Measurements from ENCODE around the gene DCLRE1A.

The DCLRE1A gene

DNA sequence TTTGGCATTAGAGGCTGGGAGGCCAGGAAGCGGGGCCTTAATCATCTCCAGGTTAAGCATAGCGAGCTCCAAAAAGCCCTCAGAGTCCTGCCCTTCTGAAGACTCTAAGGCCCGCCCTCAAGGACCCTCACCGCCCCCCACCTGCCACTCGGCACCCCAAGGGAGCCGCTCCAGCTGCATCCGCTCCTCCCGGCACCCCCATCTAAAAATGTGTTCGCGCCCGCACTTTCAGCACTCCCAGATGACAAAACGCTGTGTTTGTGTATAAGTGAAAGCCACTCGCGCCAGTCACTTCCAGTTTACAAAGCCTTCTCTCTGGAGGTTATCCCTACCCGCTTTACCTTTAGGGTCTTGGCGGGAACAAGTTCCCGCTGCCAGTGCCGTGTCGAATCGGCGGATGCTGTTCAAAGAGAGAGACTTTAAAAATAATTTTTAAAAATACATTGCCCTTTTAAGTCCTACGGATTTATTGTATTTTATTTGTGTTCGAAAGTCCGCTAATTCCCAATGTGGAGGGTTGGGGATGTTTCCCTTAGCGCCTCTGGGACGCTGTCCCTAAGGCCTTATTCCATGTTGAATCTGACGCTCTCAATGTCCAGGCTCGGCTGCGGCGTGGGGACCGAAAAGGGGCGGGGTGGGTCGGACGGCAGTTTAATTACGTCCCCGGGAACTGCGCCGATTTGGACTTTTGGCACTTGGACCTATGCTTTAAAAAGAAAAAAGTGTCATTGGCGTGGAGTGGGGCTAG, at the start of gene DCLRE1A, which contains the start of gene NHLRC2:
DCLRE1A (minus strand) TSS at position 70 of the 748 bp plus-strand sequence. CDS start 900 bp downstream, outside the sequence.
NHLRC2 (plus strand) TSS at position 649 of the 748 bp plus-strand sequence. CDS start 212 bp downstream, outside the sequence.
- peak; percentile 88 to 90 for DNase-seq

- DNase-seq, result no peak
Observed at GRCh38 chr10:113899952-113900598, 46.2 kb upstream of the DCLRE1A start.

DNA sequence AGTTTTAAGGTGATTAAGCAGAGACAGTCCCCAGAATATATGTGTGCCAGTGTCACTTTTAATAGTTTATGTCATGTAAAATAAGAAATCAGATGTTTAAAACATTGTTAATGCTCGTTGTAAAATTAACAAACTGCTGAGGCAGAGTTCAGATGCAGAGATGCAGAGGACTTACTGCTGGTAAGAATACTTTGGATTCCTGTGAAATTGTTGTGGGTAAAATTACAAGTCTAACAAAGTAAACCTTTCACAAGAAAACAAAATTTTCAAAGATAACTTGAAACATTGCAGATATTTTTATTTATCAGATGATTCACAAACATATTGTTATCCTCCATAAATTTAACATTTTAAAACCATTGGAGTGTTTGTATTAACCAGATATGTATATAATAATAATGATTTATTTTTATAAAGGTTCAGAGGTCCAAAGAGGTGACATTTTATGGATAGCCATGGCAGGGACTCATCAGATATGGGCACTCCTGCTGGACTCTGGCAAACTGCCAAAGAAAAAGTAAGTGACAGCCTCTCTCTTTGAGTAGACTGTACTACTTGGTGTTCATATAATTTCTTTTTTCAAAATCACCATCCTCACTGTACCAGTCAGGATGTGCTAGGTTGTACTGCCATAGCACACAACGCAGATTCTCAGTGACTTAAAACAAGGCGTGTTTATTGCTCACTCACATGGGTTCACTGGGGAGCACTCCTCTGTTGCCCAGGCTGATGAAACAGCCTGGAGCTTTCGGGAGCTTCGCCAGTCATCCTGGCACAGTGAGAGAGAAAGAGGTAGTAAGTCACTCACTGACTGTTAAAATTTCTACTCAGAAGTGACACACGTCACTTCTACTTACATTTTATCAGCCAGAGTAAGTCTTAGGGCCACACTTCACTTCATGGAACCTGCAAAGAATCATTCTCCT, 44.1 kb upstream of the DCLRE1A start:
- DNase-seq, result no peak

- DNase-seq, result no peak
Observed at GRCh38 chr10:113895018-113895417, 41.1 kb upstream of the DCLRE1A start.

- DNase-seq, result no peak
Observed at GRCh38 chr10:113894581-113894980, 40.7 kb upstream of the DCLRE1A start.

DNA sequence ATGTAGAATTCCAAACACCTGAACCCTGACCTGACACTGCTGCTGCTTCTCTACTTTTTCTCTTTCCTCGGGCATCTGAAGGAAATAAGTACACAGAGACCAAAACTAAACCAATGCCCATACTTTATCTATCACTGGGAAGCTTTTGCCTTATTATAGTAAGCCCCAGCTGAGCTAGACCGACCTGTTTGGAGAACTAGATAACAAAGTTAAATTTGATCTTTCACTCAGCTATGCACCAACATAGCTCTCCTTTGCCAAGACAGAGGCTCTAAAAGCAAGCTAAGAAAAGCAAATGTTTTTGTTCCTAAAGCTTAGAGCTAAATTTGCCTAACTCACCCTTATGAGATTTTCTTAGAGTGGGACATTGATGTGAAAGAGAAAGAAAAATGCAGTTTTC, 39.7 kb upstream of the DCLRE1A start:
- DNase-seq, result no peak

DNA sequence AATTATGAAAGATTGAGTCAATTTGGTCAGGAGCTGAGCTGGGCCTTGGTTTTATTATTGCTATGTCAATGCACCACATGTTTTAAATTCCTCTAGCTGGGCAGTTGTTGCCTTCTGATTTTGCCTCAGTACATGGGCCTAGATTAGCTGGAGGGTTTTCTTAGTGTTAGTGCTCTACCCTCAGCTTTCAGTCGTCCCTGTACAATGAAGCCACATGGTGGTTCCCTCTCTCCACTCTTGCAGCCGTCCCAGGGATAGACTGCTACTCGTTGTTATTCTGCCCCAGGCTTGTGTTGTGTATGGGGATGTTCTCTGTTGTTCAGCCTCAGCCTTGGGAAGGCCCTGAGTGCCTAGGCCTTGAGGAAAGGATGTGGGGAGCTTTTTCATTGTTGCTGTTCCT, 37.6 kb upstream of the DCLRE1A start:
- DNase-seq, result no peak

GRCh38 chr10:113890769-113891168, 36.9 kb upstream of the DCLRE1A start:
- peak; percentile 34 to 46 for DNase-seq

- no peak for DNase-seq
Observed at GRCh38 chr10:113889911-113890310, 36.0 kb upstream of the DCLRE1A start.

DNA sequence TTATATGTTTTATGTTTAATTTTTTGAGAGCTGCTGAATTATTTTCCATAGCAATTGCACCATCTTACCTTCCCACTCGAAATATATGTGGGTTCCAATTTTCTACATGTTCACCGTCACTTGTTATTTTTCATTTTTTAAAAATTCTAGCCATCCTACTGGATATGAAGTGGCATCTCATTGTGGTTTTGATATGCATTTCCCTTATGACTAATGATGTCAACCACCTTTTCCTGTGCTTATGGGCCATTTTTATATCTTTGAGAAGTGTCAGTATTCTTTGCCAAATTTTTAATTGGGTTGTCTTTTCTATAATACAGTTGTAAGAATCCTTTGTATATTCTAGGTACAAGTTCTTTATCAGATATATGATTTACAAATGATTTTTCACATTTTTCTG, 28.4 kb upstream of the DCLRE1A start:
- peak in 1 of 2 experiments; percentile 30 for DNase-seq

- DNase-seq, result no peak
Observed at GRCh38 chr10:113880236-113880635, 26.4 kb upstream of the DCLRE1A start.

DNA sequence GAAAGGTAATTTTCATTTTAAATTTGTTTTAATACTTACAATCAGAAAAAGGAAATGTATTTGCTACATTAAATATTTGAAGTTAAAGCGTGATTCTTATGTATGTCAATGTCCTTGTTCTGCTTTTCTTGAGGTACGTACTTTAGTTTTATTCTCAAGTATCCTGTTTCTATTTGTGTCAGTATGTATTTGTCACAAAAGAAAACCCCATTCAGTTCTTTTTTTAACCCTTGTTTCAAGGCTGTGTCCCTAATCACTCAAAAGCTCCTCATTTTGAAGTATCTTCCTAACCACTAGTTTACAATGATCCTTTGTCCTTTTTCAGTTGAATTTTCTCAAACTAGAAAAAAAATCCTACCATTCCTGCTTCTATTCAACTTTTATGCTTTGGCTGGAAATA, 25.8 kb upstream of the DCLRE1A start:
- DNase-seq, result peak; percentile 24 to 28

GRCh38 chr10:113876461-113876860, 22.6 kb upstream of the DCLRE1A start:
- no peak for DNase-seq

GRCh38 chr10:113875212-113875611, 21.3 kb upstream of the DCLRE1A start:
- no peak for DNase-seq

- DNase-seq, result peak; percentile 56 to 75
Observed at GRCh38 chr10:113872139-113873030, 18.5 kb upstream of the DCLRE1A start.

- DNase-seq, result no peak
Observed at GRCh38 chr10:113869789-113870188, 15.9 kb upstream of the DCLRE1A start.

GRCh38 chr10:113867904-113868303, 14.0 kb upstream of the DCLRE1A start:
- no peak for DNase-seq

DNA sequence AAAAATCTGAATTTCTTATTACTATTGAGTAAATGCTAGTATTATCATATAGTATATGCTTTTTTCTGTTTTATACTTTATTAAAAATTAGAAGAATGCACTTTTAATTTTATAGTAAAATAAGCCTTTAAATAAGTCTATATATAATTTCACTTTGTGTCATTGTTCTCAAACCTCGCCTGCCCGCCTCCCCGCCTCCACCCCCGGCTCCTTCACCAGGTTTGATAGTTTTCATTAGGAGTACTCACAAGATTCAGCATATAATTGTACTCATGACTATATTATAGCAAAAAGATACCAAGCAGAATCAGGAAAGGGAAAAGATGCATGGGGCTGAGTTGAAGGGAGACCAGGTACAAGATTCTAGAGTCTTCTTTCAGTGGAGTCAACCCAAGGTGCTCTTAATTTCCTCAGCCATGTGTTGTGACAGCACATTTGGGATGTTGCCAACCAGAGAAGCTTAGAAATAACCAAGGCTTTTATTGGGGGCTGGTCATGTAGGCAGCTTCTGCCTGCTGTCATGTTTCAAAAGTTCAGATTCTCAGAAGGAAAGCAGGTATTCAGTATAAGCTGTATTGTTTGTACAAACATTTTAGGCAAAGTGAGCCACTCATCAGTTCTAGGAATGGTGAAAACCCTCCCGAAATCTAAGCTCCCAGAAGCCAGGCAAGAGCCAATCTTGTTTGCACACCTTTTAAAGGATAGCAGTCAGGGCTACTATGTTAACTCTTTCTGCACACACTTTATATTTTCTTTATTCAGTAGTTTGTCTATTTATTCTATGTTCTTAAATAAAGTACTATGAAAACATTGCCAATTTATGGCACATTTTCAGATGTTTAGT, 12.9 kb upstream of the DCLRE1A start:
- no peak for DNase-seq

DNA sequence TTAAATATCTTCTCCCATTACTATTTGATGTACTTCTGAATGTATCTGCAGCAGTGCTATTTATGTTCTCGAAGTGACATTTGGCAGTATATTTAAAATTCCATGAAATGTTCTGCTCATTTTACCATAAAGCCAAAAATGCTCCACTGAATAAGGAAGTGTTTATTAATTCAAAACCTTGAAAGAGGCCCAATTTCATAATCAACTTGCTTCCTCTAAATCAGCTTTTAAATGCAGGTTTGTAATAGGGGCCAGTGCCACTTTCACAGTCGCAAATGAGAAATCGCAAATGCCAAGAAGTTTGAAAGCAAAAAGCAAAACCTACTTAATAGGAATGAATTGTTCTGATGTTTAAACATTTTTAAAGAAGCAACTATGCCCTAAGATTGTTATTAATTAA, 12.0 kb upstream of the DCLRE1A start:
- peak; percentile 18 to 49 for DNase-seq

- peak in 1 of 2 experiments; percentile 16 for DNase-seq
Observed at GRCh38 chr10:113859261-113859660, 5.4 kb upstream of the DCLRE1A start.

- DNase-seq, result no peak
Observed at GRCh38 chr10:113858541-113858940, 4.7 kb upstream of the DCLRE1A start.
